ENCODE results near the gene SOBP.

DNA sequence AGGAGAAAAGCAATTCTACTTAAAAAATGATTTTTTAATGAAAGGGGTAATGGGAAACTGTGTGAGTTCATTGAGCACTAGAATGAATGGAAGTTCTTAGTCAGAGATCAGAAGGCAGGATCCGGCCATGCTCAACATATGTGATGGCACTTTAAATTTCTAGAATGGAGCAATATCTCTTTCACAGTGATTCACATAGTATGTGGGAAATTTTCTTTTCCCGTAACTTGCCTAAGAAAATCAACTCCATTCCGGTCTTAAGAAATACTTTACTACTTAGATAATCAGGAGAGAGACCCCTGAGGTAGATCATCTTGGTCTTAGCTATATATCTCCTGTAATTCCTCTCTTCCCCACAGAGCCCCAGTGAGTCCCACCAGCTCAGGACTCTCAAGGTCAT lies 202.4 kb downstream of the SOBP start:
- TF ChIP-seq ZNF114 (CRISPR knock-in tag; IDR thresholded peaks at IDR 0.05) (no peak), JUNB (IDR thresholded peaks at IDR 0.05; ENCODE audit: unreplicated experiment) (no peak), POLR2AphosphoS5 (IDR thresholded peaks at IDR 0.05; ENCODE audit: low read depth) (no peak)
- TF ChIP-seq, protein P1, sequence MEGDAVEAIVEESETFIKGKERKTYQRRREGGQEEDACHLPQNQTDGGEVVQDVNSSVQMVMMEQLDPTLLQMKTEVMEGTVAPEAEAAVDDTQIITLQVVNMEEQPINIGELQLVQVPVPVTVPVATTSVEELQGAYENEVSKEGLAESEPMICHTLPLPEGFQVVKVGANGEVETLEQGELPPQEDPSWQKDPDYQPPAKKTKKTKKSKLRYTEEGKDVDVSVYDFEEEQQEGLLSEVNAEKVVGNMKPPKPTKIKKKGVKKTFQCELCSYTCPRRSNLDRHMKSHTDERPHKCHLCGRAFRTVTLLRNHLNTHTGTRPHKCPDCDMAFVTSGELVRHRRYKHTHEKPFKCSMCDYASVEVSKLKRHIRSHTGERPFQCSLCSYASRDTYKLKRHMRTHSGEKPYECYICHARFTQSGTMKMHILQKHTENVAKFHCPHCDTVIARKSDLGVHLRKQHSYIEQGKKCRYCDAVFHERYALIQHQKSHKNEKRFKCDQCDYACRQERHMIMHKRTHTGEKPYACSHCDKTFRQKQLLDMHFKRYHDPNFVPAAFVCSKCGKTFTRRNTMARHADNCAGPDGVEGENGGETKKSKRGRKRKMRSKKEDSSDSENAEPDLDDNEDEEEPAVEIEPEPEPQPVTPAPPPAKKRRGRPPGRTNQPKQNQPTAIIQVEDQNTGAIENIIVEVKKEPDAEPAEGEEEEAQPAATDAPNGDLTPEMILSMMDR (conservative IDR thresholded peaks at IDR 0.05; ENCODE audit: low read depth in 2 of 2) = no peak
- TF ChIP-seq, protein P2, sequence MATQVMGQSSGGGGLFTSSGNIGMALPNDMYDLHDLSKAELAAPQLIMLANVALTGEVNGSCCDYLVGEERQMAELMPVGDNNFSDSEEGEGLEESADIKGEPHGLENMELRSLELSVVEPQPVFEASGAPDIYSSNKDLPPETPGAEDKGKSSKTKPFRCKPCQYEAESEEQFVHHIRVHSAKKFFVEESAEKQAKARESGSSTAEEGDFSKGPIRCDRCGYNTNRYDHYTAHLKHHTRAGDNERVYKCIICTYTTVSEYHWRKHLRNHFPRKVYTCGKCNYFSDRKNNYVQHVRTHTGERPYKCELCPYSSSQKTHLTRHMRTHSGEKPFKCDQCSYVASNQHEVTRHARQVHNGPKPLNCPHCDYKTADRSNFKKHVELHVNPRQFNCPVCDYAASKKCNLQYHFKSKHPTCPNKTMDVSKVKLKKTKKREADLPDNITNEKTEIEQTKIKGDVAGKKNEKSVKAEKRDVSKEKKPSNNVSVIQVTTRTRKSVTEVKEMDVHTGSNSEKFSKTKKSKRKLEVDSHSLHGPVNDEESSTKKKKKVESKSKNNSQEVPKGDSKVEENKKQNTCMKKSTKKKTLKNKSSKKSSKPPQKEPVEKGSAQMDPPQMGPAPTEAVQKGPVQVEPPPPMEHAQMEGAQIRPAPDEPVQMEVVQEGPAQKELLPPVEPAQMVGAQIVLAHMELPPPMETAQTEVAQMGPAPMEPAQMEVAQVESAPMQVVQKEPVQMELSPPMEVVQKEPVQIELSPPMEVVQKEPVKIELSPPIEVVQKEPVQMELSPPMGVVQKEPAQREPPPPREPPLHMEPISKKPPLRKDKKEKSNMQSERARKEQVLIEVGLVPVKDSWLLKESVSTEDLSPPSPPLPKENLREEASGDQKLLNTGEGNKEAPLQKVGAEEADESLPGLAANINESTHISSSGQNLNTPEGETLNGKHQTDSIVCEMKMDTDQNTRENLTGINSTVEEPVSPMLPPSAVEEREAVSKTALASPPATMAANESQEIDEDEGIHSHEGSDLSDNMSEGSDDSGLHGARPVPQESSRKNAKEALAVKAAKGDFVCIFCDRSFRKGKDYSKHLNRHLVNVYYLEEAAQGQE (IDR thresholded peaks at IDR 0.05; ENCODE audit: unreplicated experiment) = no peak
